HL-60/S4 treated with retinoic acid at 250 ng/mL for 4 days and 3 days (cell line): ENCODE data around the gene PDLIM1.

ENCODE experiments used
- in situ Hi-C: fragments of 300-500 bp; cut with MboI; formaldehyde crosslinking; loops from 2 replicates; pipeline ENCODE4 v1.7.0; 2022; ENCODE audit warnings: low sequenced_read_pairs

Gene PDLIM1

DNA sequence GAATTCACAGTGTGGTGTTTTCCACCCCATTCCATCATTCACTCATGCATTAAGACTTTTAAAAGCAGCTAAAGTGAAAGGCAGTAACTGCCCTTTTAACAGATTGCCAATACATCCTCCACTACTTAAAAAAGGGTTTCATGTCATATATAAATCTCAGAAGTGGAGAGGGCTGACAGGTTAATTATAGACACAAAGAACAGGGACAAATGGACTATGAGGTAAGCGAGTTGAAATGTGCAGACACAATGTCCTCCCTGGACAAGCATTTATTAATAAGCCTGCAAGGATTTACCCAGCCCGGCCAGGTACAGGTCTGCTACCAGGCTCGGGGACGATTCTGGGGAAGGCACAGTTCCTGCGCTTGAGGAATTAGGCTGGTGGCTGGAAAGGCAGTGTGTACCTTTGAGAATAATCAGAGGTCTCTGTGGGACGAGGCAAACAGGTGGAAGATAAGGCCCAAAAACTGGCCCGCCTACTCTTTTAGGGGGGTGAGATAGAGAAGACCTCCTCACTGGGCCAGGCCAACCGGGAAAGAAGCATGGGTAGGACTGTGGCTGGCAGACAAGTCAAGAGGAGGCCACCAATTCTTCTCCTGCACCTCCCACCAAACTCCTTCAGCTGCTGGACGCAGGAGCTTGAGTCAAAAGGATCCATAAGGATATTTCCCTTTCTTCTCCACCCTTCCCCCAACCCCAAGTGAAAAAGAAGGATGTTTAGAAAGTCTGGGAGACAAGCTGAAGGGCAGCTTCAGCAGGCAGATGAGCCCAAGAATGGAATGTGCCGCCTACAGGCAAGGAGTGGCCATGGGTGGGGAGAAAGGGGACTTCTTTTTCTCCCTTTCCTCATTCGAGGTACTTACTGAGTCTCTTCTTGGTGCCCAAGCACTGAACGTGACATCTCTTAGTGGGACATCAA, 1.5 kb downstream of the PDLIM1 start:
- in situ Hi-C loops, result no loop called here

DNA sequence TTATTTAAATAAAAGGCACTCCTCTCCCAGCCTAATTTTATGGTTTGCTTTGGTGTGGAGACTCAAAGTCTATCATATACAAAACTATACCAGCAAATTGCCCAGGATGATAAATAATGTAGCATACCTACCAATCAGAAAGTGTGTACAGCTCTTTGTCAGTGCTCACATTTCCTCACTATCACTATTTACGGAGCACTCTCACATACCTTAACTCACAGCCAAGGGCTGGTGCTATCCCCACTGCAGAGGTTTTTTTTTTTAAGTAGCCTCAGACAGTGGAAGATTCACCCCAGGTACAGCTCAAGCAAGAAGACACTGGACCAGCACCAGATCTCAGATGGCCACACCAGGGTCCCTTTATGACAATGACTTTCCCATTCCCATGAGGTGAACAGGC, 2.5 kb downstream of the PDLIM1 start:
- in situ Hi-C loops, result no loop called here

DNA sequence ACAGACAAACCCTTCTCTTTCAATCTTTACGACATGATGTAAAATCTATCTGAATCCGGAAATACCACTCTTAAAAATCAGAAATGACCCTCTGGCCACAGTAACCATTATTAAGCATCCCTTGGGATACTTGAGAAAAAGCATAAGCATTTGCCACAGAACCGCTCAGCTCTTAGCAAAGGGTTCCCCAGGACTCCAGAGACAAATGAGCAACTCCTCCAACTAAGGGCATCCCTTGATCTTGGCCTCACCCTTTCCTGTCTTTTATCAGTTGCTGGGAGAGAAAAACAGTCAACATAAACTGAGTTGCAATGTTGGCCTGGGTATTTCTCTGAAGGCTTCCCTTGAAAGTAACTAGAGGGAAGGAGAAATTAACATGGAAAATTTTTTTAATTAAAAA, 3.5 kb downstream of the PDLIM1 start:
- in situ Hi-C loops, result no loop called here

DNA sequence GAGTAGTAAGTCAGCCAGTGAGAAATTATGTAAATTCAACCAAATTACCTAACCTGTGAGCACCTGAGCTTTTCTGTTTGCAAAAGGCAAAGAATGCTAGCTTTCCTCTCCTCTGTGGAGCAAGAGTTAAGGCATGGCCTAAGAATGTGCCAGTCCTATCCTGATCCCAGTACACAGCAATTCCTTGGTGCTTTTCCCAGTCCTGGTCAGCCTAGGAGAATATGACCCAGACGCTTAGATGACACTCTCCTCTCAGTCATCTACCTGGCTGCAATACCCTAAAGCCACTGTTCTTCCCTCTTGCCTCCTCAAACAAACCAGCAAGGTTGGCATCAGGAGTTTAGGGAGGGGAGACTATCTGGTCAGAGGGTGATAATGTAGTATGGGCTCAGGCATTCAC, 4.1 kb downstream of the PDLIM1 start:
- in situ Hi-C loops, result no loop called here

DNA sequence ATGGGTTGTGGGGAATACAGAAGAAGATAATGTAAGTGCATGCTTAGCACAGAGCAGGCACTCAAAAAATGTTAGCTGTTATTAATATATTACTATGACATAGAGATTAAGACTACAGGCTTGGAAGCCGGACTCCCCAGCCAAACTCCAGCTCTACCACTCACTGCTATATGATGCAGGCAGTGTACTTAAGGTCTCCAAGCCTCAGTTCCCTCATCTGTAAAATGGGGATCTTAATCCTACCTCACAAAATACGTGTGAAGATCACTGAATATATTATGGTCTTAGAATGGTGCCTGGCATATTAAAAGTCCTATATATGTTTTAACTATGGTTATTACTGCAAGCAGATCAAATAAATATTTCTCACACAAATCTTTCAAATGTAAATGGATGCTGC, 5.2 kb downstream of the PDLIM1 start:
- in situ Hi-C loops, result no loop called here

DNA sequence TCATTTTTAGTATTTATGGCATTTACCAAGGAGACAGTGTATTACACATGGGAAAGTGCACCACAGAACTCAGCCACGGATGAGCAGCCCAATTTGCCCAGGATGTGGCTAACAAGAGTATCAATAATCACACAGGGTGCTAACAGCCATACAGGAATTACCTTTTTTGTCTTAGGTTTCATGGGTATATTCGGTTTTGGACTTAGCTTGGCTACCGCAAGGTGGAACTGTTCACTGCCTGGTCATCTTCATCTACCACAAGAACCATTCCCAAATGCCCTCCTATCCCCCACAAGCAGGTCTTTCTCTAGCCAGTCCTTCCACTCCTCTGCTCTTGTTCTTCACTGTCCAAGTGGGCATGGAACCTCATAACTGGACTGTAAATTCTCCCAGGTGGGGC, 6.0 kb downstream of the PDLIM1 start:
- in situ Hi-C loops, result no loop called here

DNA sequence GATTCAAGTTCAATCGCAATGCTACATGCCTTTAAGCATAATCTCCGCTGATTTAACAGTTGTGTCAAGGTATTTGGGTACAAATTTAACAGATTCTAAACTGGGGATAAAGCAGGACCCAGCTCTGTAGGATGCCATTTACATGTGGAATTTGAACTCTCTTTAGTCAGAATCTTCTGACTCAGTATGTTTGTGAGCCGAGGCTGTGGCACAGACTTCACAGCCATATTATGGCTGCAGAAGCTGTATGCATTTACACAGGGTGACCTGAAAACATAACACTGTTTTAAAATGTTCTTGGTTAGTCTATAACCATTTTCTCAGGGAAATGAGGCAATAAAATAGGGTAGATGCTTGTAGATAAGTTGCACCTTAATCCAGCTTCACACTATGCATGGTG, 8.7 kb downstream of the PDLIM1 start:
- in situ Hi-C loops, result no loop called here

DNA sequence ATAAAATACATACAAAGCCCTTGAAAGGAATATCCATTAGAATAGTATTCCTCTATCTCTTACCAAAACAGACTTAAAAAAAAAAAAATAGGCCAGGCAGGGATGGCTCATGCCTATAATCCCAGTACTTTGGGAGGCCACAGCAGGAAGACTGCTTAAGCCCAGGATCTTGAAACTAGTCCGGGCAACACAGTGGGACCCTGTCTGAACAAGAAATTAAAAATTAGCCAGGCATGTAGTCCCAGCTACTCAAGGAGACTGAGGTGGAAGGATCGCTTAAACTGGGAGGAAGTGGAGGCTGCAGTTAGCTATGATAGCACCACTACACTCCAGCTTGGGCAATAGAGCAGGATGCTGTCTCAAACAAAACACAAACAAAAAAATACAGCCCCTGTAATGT, 9.6 kb downstream of the PDLIM1 start:
- in situ Hi-C loops, result no loop called here

DNA sequence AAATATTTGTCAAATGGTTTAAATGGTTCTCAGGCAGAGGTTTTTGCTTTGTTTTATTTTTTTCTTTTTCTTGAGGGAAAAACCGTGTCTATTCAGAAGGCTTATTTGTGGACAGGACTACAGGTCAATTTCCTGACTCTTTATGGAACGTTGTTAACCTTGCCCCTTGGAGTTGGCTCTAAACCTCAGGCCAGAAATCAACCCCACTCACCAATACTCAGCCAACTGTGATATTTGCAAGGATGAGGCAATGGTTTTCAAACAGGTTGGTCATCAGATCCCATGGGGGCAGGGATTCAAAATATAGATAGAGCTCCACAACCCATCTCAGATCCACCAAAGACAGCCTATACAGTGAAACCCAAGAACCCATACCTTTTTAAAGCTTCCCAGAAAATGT, 10.2 kb downstream of the PDLIM1 start:
- in situ Hi-C loops, result no loop called here

DNA sequence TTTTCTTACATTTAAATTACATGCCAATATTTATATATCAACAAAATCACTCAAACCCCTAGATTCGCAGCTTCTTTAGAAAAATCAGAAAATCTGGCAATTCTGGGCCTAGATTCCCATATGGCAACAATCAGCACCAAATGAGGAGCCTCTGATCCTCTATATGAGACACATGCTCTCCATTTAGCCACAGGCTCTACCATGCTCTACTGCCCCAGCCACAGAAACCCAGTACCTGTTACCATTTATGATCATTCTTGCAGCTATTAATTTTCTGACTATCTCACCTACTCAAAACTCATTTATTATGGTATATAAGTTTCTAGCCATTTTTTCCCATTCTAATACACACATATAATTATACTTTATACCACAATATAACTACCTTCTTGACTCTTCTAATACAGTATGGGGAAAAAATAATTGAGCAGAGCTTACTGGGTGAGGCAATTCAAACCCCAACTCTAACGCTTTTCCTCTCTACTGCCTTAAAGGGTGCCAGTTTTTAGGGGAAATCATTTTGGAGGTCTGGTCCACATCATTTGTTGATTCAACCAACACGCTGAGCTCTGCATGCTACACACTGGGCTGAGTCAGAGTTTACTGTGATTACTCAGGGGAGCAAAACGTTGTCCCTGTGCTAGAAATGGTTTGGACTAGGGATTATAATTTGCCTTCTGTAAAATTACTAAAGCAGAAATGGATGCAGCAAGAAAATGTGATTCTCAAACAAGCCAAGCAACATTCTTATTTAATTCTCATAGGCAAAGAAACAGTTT, 11.6 kb downstream of the PDLIM1 start:
- in situ Hi-C loops, result no loop called here

DNA sequence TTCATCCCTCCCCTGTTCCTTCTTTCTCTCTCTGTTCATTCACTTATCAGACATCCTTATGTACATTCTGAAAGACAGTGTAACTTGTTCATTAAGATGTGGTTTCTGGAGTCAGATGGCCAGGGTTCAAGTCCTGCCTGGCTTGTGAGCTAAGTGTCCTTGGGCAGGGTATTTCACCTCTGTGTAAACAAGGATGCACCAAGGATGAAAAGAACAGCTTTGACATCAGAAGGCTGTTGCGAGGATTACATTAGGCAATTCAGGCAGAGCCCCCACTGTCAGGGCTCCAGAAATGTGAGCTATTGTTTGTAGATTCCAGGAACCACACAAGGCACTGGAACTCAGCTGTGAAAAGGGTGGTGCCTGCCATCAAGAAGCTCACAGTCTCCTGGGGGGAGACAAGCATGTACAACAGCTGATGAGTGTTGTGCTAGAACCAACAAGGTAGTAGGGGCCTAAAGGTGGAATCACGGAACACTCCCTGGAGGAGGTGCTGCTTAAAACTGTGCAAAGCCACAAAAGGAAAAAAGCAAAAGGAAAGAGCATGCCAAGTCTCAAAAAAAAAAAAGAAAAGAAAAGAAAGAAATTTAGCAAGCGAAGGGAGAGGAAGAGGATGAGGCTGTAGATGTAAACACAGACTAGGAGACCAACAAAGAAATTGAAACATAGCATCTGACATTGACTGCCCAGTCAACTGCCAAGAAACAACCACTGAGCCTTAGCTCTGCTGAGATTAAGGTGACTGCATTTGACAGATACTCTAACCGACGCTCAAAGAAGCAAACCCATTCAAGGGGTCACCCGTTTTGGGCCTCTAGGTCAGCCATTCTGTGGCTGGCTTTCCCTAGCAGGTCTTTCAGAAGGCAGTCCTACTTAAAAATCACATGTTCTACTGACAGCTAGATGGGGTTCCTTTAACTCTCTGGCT, 12.5 kb downstream of the PDLIM1 start:
- in situ Hi-C loops, result no loop called here

DNA sequence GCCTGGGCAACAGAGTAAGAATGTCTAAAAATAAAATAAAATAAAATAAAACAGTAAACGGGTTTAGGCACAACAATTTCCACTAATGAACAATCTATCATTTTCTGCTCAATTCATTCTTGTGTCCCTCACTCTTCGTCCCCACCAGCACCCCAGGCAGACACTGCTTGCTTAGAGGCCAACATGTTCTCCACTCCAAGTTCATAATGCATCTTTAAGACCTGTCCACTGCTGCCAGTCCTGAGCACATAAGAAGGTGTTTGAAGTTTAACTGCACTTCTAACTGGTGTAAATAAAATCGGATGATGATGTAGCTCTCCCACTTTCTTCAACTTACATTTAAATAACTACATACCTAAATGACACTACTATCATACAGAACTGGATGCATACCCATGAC, 13.2 kb downstream of the PDLIM1 start:
- in situ Hi-C loops, result no loop called here

DNA sequence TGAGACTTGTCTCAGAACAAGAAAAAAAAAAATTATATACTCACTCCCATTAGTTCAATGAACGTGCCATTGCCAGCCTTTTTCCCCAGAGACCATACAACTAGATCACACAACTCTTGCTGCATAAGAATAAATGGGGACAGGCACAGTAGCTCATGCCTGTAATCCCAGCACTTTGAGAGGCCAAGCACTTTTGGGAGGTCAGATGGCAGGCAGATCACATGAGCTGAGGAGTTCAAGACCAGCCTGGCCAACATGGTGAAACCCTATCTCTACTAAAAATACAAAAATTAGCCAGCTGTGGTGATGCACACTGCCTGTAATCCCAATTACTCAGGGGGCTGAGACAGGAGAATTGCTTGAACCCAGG, 13.6 kb downstream of the PDLIM1 start:
- in situ Hi-C loops, result no loop called here

DNA sequence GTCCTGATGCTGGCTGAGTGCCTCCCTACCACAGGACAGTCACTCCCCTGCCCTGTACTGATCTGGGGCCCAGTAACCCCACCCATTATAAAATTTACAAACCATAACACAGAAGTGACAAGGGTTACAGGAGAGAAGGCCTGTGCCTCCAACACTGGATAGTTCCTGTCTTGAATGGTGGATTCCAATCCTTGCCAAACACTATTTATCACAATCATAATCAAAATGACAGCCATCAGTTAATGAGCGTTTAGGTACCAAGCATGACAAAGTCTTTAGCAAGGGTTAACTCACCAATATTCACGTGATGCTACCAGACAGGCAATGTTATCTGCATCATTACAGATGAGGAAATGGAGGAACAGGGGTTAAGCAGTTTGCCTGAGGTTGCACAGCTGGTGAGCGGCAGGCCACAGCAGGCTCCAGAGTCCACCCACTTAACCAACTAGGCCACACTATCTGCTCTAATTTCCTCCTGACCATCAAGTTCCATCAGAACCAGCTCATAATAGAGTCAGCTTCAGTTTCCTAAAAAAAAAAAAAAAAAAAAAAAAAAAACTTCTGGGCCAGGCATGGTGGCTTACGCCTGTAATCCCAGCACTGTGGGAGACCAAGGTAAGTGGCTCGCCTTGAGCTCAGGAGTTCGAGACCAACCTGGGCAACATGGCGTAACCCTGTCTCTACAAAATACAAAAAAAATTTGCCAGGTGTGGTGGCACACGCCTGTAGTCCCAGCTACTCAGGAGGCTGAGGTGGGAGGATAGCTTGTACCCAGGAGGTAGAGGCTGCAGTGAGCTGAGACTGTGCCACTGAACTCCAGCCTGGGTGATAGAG, 14.2 kb downstream of the PDLIM1 start:
- in situ Hi-C loops, result no loop called here

DNA sequence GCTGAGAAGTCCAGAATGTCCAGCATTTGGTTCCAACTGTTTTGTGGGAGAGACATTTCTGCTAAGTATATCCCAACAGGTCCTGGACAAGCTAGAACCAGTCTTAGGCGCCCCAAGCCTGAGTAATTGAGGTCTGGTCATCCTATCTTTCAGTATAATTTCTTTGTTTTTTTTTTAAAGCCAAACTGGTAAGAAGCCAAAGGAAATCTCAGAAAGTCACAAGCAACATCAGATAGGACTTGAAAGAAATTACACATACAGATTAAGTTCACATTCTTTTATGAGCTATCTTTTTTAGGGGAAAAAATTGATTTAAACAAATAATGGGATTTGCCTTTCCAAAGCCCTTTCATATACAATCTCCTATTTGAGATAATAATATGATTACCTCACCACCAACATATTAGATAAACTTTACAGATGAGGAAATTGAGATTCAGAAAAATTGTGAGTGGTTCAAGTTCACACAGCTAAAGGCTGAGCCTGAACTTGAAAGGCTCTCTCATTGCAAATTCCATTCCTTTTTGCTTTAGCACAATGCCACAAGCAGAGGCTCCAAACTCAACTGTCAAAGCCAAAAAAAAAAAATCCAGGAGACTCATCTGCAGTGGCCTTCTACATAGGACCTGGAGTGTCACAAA, 15.0 kb downstream of the PDLIM1 start:
- in situ Hi-C loops, result no loop called here

DNA sequence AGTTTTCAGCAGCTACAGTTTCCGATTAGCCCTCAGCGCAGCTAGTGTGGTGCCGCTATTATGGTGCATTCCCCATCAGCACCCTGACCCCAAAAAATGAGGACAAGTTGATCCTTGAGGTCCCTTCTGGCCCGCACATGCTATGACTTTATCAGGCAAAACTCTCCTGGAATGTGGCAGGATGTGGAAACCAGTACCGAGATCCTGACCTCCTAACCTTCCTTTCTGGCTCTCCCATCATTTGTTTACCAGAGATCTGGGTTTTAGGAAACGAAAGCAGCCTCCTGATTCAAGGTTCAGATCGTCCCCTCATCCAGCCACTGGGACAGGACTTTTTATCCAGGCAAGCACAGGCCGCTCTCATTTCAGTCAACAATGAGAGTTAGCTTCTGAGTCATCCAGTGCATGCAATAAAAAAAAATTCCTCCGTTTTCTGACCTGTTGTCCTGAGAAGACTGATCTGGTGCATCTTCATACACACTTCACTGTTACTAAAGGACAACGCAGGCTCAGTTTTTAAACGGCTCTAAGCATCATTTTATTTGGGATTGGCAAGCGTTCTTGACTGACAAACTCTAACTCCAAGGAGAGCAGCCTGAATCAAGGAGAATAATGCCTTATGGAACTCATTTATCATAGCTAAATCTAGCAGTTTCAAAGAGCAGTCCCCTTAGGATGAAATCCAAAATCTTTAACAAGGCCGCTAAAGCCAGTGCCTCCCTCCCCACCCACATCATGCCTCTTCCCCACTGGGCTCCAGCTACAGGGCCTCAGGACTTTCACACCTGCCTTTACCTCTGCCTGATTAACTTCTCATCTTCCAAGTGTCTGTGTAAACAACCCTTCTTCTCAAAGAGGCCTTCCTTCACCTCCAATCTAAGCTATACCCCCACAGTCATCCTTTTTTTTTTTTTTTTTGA, 17.1 kb downstream of the PDLIM1 start:
- in situ Hi-C loops, result no loop called here

DNA sequence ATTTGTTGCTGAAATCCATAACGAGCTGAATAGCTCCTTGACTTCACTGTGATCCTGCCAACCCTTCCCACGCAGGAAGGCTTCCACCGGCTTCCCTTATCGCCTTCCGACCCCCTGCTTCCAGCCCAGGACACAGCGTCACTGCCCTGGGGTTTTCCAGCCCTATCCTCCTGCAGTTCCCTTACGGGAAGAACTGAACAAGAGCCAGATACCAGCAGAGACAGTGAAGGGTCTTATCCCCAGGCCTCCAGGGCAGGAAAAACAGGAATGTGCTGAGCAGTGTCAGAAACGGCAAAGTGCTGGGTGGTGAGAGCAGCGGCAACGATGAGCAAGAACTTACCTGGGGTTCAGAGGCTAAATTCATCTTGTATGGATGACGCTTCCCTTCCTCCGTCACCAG, 22.4 kb downstream of the PDLIM1 start:
- in situ Hi-C loops, result no loop called here

DNA sequence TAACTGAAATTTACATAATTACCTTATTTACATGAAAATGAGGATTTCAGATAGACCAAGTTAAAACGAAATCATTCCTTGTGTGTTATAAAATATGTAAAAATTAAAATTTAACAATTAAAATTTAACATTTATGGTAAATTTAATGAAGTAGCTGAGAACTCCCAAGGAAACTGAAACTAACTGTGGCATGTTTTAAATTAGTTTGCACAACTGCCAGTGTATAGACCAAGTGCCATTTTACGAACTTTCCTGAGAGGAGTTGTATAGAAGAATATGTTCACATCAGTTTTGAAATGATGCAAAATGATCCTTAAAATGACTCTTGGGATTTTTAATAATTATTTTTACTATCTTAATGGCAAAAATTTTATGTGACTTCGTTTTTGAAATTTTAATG, 23.6 kb downstream of the PDLIM1 start:
- in situ Hi-C loops, result no loop called here

DNA sequence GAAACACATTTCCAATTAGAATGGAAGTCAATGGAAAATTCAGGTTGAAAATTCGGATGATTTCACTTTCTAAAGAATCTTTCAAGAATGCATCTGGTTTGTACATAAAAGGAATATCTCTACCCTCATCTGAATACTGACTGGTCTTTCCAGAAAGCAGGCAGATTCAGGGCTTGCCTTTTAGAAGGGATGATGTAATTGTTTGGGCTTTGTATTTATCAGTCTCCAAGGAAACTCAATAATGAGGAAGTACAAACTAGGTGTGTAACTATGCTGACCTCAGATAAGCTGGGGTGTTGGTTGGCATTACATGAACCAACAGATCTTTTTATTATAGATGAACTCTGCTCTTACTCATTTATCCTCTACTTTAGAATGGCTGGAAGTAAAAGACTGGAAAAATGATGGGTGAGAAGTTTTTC, 24.1 kb downstream of the PDLIM1 start:
- in situ Hi-C loops, result no loop called here
